DMS153 treated with DMSO at 0.1 percent for 48 hours (cell line): ENCODE measurements around the gene TNS3.

ENCODE experiments used
- DNase-seq: peaks from one replicate; lab custom pipeline; 2025; ENCODE audit not compliant: unreplicated experiment; lab: John Stamatoyannopoulos, UW

The TNS3 gene

DNA sequence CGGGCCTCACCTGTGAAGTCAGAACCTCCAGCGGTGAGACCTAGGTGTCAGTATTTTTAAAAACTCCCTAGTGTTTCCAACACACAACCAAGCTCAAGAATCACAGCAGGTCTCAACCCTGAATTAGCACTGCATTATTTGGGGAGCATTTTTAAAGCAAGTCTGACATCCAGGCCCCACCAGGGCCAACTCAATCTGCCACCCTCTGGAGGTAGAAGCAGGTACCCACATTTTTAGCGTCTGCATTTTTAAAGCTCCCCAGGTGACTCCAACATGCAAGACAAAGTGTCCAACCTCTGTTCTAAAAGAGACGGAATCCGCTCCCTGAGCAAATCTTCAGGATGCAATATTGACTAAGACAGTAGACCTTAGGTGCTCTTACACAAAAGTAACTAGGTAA is 225.7 kb downstream of the TNS3 start:
- DNase-seq = no peak

DNA sequence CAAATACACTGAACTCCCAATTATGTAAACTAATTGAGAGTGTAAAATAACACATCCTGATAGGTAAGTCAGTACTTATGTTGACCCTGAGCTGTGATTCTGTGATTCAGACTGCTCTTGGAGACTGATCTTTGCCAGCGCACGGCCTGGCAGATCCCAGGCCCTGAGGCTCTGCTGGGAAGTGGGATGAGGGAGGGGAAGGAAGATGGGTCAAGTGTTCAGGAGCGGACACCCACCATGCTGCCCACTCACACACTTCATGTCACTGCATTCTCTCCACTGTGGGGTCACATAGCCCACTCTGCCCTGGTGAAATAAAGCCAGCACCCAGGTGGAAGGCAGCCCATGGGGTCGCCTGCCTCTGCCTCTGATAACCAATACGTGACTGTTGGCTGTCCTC is 226.2 kb downstream of the TNS3 start:
- DNase-seq = no peak

DNA sequence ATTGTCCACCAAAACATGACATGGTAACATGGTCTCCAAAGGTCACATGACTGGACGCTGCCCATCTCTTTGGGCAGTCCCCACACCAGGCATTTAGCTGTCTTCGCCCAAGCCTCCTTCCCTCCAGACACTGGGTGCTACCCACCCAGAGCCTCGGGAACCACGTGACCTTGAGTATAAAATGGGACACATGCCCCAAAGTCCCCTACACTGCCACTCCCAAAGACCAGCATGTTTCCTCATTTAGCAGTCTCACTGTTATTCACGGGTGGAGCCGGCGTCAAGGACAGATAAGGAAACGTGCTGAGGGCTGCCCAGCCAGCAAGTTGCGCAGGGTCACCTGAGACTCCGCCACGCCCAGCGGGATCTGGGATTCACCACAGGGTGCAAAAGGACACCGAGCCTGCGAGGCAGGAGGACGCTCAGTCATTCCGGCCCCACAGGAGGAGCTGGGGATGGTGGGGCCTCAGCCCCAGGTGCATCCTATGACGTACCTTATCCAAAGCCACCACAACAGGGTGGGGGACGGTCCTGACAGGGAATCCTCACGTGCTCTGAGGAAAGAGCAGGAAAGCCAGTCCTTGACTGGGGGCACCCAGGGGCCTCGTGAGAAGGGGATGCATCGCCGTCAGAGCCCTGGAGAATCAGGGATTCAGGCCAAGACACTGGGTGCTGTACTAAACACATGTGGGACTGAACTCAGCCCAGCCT is 226.9 kb downstream of the TNS3 start:
- DNase-seq = no peak

DNA sequence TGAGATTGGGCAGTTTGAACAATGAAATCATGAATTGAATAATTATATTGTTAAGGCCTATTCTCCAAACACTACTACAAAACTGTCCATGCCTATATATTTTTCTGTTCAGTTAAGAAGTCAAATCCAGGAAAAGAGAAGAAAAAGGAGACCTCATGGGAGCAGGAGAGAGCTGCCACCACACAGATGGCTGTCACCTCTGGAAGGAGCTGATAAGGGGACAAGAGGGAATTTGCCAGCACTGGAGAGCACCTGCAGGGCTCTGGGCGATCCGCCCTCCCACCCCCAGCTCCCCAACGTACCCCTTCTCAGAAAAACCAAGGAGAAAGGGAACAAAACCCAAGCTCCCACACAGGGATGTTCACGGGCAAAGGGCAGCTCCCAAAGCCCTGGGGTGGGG is 227.8 kb downstream of the TNS3 start:
- DNase-seq = no peak

DNA sequence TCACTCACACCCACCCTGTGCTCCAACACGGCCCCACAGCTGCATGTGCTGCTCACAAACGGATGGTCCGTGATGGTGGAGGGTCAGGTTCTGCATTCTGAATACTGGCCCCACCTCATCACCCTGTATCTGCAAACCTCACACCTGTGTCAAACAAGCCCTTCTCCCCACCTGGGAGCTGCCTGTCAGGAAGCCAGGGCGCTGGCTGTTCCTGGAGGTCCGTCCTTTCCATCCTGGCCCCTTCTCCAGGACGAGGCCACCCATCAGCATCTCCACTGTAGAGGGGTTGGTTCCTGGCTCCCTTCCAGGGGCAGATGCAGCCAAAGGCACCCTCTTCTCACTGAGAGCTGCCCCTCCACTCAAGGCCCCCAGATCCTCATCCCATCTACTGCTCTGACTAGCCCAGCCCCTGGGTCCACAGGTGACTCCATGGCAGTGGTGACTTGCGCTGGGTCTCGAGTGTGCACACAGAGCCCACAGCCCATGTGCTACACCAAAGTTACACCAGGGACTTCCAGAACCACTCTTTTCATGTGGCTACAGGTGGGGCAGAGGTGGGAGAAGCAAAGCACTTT is 229.4 kb downstream of the TNS3 start:
- DNase-seq = no peak

DNA sequence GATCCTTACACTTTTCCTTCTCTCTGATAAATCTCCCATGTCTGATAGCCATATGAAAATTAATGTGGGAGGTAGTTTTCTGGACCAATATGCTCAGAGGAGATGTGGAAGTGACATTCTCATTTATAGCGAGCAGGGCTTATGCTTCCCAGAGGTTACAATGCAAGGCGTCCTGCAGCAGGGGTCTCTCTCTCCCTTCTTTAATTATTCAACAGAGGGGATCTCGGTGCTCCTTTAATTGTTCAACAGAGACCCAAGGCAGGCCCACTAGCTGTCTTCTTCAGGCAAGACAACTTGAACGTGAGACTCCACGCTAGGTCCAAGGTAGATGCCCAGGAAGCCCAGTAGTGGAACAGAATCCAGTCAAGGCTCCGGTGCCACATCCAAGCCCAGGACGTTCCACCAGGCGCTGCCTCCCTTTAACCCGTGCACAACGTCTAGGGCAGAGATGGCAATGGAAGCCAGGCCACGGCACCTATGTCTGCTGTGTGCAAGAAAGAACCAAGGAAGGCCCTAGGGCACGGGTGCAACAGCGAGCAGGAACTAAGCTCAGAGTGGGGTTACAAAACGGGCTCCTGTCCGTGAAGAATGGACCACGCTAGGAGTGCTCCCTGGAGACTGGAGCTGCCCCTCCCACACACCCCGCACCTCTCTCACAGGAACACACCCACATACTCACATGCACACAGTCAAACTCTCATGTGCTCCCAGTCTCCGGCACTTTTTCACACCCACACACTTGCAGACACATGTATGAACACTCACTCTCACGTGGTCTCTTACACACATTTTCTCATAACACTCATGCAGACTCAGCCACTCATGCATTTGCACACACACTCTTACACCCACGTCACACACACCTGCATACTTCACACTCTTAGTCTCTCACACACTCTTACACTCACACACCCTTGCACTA is 230.4 kb downstream of the TNS3 start:
- no peak for DNase-seq

DNA sequence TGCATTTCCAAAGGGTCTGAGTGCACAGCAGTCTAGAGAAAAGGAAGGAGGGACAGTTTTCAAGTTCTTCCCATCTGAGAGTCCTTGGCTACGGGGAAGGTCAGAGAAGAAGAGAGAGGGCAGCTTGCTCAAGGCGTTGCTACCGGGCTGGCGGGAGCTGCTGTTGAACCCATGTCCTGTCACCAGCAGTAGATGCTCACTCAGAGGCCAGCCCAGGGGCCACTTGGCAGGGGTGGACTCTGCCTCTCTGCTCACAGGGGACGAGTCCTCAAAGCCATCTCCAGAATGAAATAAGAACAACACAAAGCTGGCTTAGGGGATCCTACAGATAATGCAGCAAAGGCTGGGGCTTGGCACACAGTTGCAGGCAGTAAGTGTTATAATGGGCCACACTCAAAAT is 231.5 kb downstream of the TNS3 start:
- DNase-seq = no peak

DNA sequence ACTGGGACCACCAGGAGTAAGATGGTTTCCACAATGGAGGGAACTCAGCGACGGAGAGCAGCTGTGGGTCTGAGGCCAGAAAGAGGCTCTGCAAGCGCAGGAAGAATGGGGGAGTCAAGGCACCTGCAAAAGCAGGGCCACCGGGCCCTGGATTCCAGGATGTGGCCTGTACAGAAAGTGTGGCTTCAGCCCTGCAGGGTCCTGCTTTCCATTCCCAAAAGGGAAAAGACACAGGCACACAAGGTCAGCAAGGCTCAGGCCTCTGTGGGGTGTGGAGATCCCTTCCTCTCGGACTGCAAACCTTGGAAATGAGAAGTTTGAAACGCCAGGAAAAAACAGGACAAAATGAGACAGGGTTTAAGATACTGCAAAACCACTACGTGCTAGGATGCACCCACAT is 232.5 kb downstream of the TNS3 start:
- no peak for DNase-seq

DNA sequence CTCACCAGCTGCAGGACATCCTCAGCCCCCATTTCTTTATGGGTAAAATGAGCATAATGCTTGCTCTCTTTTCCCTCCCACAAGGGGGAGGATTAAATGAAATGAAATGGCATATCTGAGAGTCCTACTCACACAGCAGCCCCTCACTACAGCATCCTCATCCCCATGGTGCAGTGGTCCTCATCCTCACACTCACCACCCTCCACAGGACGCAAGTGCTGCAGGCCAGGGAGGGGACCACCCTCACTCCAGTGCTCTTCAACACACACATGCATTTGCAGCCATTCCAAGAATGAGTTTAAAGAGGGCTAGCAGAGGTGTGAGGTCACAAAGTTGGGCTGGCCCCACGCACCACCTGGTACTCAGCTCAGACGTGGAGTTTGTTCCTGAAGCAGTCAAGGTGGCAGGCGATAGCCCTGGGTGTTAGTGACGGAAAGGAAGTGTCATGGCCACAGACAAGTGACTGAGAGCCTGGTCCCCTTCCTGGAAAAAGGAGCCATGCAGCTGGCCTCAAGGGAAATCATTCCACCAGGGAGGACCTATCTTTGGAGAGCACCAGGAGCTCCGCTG is 234.0 kb downstream of the TNS3 start:
- DNase-seq = no peak

DNA sequence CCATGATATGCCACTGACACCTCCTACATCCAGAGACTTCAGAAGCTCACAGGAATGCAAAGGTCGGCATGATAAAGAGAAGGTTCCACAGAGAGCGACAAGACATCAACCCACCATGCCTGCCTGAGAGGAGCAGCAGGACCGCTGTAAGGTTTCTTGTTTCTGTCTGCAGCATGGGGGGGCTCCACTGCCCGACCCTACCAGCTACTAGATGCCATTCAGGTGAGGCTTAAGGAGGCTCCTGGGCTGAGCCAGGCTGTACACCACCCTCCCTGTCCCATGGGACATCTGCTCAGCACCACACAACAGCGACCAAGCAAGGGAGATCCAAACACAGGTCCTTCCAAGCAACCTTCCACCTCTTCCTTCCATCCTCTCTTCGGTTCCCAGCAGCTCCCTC is 234.6 kb downstream of the TNS3 start:
- DNase-seq = no peak

DNA sequence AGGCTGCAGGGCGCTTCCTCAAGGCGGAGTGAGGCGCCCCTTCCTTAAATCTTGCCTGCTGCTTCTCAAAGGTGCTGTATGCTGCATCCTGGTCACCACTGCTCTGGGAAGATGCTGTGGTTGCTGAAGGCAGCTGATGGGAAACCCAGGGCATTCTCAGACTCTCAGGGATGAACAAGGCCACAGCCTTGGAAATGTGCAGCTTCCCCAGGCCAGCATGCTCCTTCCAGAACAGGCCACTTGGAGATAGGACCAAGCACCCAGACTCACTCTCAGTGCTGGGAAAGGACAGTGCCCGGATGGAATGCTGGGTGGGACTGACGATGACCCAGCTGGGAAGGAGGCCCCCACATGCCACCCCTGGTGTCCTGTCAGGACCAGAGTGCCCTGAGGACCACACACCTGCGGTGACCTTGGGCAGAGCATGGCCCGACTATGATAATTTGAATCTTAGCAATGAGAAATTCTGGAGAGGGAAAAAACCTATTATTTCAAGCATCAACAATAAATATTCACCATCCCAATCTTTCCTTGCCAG is 235.5 kb downstream of the TNS3 start:
- DNase-seq = no peak

DNA sequence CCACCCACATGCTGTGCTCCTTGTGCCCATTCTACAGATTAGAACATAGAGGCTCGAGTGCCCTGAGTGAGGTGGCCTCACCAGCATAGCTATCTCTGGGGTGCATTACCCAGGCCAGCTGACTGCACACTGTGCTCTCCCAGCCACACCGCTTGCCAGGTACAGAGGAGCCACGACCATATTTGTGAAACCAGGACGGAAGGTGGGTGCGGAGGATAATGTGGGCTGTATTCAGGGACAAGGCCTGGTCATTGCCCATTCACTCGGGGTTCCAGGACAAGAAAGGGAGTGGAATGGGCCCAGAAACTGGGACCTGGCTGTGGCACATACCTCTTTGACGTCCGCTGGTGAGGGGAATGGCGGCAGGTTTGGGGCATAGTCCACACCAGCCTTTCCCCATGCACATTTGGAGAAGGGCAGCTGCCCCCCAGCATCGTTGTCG is 236.0 kb downstream of the TNS3 start:
- no peak for DNase-seq

DNA sequence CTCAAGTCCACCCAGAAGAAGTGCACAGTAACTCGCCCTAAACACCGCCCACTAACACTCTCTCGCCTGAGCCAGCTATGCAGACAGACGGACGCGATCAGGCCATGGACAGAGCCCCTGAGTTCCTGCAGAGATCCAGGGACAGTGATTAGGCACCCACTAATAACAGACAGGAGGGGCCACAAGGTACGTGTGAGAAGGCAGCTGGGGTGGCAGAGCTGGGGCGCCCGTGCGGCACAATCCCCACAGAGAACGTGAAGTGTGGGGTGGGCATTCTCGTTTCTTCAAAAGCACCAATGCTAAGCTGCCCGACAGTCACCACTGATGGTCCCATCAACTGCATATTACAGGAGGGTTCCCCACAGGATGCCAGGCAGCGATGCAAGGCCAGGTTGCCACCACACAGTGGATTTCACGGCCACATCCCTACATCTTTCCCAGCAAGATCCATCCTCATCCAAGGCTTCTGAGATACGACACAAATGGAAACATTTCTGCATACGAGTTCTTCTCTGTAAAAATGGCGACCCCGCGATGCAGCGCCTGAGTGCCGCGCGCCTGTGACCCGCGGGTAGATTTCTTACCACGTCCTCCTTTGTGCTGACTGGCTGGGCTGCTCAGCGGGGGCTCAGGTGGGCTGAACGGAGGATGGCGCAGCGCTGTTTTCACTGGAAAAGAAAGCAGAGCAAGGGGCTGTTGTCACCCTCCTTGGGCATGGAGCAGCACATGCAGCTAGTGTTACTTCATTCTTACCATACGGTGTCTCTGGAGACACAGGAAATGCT is 237.5 kb downstream of the TNS3 start:
- DNase-seq = no peak

DNA sequence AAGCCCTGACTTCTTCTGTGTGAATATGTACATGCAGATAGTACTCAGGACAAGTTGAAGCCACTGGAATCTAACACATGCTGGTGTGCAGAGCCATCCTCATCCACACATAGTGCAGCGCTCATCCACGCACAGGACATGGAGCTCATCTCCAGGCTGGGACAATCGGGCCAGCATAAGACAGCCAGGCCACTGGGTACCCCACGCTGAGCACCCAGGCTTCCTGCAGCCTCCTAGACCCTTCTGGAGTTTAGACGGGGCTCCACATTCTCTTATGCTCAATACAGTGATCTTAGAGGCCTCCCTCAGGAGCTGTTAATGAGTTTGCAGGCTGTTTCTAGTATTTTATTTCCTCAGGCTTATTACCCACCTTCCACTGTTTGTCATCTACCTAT is 238.9 kb downstream of the TNS3 start:
- DNase-seq = no peak

DNA sequence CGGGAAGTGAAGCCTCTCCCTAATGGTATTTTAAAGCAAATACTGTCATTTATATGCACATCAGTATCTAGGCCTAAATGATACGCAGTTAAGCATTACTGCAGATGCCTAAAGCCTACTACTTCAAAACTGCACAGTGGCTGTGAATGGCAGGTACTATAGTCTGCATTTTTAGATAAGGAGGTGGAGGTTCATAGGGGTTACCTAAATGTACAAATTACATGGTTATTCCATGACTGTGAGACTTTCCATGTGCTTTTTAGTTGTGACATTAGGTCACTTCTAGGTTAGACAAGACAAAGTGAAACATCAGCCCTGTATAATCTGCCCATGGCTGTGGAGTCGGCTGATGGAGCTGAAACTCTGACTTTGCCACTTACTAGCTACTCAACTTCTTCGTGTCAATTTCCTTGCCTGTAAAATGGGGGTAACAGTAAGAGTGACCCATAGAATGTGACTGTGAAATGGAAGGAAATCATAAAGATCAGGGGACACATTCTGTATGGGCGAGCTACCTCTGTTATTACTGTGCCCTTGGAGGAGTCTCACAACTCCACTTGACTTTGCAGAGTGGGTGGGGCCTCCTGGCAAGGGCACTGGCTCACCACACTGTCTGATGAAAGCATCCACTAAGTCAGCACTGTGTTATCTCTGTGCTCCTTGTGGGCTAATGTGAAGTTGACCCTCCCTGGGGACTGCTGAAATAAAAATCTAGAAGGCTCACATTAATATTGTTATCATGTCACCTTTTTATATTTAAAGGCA is 239.4 kb downstream of the TNS3 start:
- no peak for DNase-seq

DNA sequence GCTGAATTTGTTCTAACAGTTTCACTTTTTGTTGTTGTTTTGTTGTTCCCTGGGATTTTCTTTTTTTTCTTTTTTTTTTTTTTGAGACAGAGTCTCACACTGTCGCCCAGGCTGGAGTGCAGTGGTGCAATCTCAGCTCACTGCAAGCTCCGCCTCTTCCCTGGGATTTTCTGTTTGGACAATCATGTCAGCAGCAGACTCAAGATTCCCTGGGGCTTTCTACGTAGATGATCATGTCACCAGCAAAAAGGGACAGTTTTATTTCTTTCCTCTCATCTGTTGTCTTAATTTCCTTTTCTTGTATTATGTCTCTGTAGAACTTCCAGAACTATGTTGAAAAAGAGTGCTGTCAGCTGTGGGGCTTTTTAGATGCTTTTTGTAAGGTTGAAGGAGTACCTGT is 241.4 kb downstream of the TNS3 start:
- no peak for DNase-seq

DNA sequence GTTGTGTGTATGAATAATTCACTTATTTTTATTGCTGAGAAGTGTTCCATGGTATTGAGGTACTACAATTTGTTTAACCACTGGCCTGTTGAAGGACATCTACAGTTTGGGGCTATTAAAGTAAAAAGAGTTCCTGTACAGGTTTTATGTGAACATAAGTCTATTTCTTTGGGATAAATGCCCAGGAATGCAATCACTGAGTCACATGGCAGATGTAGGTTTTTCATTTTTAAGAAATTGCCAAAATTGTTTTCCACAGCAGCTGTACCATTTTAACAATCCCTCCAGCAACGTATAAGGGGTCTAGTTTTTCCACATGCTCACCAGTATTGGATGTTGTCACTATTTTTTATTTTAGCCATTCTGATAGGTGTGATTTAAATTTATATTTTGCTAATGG is 243.9 kb downstream of the TNS3 start:
- no peak for DNase-seq

DNA sequence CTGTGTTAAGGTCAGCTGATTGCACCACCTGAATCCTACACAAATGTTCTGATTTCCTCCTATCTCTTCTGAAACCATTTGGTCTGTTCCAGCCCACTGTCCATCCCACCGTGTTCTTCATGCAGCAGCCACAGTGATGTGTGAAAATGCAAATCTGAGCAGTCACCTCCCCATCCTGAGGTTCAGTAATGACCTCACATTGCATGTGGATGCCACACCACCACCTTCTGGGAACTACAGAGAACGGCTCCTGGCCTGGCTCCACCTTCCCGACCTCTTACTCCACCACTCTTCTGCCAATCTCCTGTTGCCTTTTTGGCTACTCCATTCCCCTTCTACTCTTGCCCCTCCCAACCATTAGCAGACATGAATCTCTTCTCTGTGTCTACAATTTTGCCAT is 244.4 kb downstream of the TNS3 start:
- no peak for DNase-seq

DNA sequence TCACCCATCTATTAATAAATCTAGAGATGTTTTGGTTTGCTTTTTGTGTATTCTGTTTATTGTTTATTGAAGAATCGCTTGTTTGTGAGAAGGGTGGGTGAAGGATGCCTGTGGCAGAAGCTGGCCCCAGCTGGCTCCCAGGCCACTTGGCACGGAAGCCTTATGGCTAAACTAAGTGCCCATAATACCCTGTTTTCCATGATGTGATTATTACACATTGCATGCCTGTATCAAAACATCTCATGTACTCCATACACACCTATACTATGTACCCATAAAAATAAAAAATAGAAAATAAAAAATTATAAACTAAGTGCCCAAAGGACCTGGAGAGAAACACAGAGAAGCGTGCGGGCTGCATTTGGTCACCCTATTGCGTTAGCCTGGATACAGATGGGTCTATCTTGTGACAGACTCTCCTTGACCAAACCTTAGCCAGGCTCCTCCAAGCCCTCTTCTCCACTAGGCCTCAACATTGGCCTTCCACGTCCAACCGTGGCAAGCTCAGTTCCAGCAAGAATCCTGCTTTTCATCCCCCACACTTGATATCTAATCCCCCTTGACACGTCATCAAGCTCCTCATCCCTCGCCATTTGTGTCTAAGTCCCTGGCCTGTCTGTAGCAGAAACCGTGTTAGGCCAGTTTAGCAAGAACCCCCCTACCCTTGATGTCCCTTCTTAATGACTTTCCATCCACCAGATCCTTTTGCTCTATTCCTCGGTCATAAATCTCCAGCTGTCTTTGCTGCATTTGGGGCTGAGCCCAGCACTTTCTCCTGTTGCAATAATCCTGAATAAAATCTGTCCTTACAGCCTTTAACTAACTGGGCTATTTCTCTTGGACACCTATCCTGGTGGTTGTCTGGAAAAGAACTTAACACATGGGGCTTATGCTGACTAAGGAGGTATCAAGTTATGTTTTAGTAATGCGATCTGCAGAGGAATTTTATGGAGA is 245.2 kb downstream of the TNS3 start:
- DNase-seq = no peak
